ENCODE measurements around the gene DCAF4. TPM values are rescaled to one million over a fixed set of nuclear protein-coding genes. Genes with fewer than 3 reads are reported as not detected.

DCAF4 gene
- total RNA-seq, 1 experiment from 2014 or later = 31.9 TPM

DNA sequence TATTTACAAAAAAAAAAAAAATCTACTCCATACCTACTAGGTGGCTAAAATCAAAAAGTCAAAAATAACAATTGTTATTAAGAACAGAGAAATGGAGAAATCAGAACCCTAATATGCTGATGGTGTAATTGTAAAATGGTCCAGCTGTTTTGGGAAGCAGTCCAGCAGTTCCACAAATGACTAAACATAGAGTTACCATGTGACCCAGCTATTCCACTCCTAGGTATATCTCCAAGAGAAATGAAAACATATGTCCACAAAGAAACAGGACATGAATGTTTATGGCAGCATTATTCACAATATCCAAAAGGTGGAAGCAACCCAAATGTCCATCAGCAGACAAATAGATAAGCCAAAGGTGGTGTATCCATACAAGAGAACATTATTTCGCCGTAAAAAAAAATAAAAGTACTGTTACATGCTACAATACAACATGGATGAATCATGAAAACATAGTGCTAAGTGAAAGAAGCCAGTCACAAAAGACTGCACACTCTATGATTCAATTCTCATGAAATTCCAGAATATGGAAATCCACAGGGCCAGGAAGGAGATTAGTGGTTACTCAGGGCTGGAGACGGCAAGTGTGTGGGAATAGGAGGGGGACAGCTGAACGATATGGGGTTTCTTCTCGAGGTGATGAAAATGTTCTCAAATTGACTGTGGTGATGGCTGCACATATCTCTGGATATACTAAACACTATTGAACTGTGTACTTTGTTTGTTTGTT lies 23.3 kb upstream of the DCAF4 start:
- no peak overlapping the region for H3K4me2 ChIP-seq (ENCODE audit: low read depth, low read length, poor library complexity, severe bottlenecking)
- H3K27me3 ChIP-seq (ENCODE audit: low read length) = no peaks in the 10 kb centered on the region
- no peak overlapping the region for H2AFZ ChIP-seq (ENCODE audit: low read length)
- H3K4me1 ChIP-seq (ENCODE audit: low read length) = peaks cover 17% of the 10 kb centered on the region
- H3K9me3 ChIP-seq (ENCODE audit: low read length) = no peaks in the 10 kb centered on the region
- H3K79me2 ChIP-seq (ENCODE audit: low read length) = no peaks in the 10 kb centered on the region
- H3K4me3 ChIP-seq (ENCODE audit: low read length) = no peak overlapping the region
- no peaks in the 10 kb centered on the region for H3K9me2 ChIP-seq (replicated peaks; ENCODE audit: insufficient read depth, low read length)
- H3K9ac ChIP-seq (ENCODE audit: low read length) = no peak overlapping the region
- no peak for DNase-seq
- H3K27ac ChIP-seq (ENCODE audit: low read length) = no peak overlapping the region
- H4K20me1 ChIP-seq (ENCODE audit: insufficient read depth, low read depth, low read length) = no peaks in the 10 kb centered on the region
- no peaks in the 10 kb centered on the region for H3K36me3 ChIP-seq (ENCODE audit: insufficient read depth, low read length)

DNA sequence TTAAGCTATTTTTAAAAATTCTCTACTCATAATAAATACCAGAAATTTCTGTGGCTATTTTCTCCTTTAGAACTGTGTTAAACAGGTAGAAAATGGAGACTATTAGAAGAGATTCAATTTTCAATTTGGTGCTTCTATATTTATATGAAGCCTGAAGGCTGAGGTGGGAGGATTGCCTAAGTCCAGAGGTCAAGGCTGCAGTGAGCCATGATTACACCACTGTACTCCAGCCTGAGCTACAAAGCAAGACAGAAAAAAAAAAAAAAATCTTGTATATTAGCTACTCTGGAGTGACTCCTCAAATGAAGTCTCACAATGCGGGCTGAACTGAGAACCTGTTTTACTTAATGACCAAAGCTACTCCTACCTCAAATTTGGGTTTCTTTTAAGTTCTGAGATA lies 22.5 kb upstream of the DCAF4 start:
- peaks cover 19% of the 10 kb centered on the region for H3K4me1 ChIP-seq (ENCODE audit: low read length)
- no peaks in the 10 kb centered on the region for H3K79me2 ChIP-seq (ENCODE audit: low read length)
- no peak overlapping the region for H3K4me2 ChIP-seq (ENCODE audit: low read depth, low read length, poor library complexity, severe bottlenecking)
- H3K9me2 ChIP-seq (replicated peaks; ENCODE audit: insufficient read depth, low read length) = no peaks in the 10 kb centered on the region
- H3K9me3 ChIP-seq (ENCODE audit: low read length) = no peaks in the 10 kb centered on the region
- H3K9ac ChIP-seq (ENCODE audit: low read length) = no peak overlapping the region
- H3K27ac ChIP-seq (ENCODE audit: low read length) = no peak overlapping the region
- no peaks in the 10 kb centered on the region for H4K20me1 ChIP-seq (ENCODE audit: insufficient read depth, low read depth, low read length)
- H2AFZ ChIP-seq (ENCODE audit: low read length) = no peak overlapping the region
- H3K4me3 ChIP-seq (ENCODE audit: low read length) = no peak overlapping the region
- H3K36me3 ChIP-seq (ENCODE audit: insufficient read depth, low read length) = no peaks in the 10 kb centered on the region
- no peak for DNase-seq
- H3K27me3 ChIP-seq (ENCODE audit: low read length) = no peaks in the 10 kb centered on the region

DNA sequence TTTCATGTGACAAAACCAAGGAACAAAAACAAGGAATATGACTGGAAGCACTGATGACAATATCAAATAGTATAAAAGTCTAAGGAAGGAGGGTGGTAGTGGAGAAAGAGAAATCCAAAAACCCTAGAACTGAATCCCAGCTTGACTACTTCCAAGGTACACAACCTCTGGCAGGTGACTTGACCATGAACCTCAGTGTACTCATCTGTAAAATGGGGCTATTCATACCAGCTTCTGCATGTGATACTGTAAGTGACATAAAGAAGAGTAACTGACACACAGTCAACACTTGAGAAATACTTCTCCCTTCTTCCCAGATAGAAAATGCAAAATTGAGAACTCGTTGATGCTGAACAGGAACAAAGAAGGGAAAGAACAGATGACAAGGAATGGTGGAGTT lies 22.0 kb upstream of the DCAF4 start:
- Histone ChIP-seq H3K27me3 (ENCODE audit: low read length) (no peaks in the 10 kb centered on the region), H3K4me1 (ENCODE audit: low read length) (peaks cover 19% of the 10 kb centered on the region), H3K9me3 (ENCODE audit: low read length) (no peaks in the 10 kb centered on the region), H3K36me3 (ENCODE audit: insufficient read depth, low read length) (no peaks in the 10 kb centered on the region), H4K20me1 (ENCODE audit: insufficient read depth, low read depth, low read length) (no peaks in the 10 kb centered on the region), H3K79me2 (ENCODE audit: low read length) (no peaks in the 10 kb centered on the region), H2AFZ (ENCODE audit: low read length) (no peak overlapping the region), H3K4me3 (ENCODE audit: low read length) (no peak overlapping the region), H3K9ac (ENCODE audit: low read length) (no peak overlapping the region), H3K27ac (ENCODE audit: low read length) (no peak overlapping the region), H3K9me2 (replicated peaks; ENCODE audit: insufficient read depth, low read length) (no peaks in the 10 kb centered on the region), H3K4me2 (ENCODE audit: low read depth, low read length, poor library complexity, severe bottlenecking) (no peak overlapping the region)
- DNase-seq = no peak

DNA sequence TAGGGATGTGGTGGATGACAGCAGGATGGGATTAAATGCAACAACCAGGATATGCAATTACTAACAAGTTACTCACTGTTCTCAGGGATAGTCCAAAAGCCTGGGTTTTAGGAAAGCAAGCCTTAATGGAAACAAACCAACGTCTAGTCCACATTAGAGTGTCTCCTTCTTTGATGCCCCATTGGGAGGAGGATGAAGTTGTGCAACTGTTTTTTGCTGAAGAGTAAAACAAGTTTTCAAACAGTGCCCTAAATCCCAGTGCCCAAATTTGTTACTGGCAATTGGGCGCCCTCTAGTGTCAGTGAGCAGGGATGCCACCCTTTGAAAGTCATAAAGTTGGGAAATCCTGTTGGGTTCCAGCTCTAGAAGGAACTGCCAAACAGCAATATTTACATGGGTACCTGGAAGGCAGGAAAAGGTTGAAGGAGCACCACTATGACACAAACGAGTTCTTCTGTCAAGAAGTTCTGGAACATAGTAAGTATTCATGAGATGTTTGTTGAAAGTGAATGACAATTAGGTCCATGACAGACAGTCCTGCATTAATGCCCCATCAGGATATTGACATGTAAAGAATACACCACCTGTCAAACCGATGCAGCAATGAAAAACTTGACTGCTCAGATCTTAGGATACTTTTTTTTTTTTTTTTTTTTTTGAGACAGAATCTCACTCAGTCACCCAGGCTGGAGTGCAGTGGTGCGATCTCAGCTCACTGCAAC lies 21.3 kb upstream of the DCAF4 start:
- H3K4me3 ChIP-seq (ENCODE audit: low read length) = no peak overlapping the region
- no peaks in the 10 kb centered on the region for H4K20me1 ChIP-seq (ENCODE audit: insufficient read depth, low read depth, low read length)
- no peaks in the 10 kb centered on the region for H3K36me3 ChIP-seq (ENCODE audit: insufficient read depth, low read length)
- no peaks in the 10 kb centered on the region for H3K9me3 ChIP-seq (ENCODE audit: low read length)
- no peak overlapping the region for H2AFZ ChIP-seq (ENCODE audit: low read length)
- no peaks in the 10 kb centered on the region for H3K9me2 ChIP-seq (replicated peaks; ENCODE audit: insufficient read depth, low read length)
- DNase-seq = peak; percentile 92
- H3K27me3 ChIP-seq (ENCODE audit: low read length) = no peaks in the 10 kb centered on the region
- H3K27ac ChIP-seq (ENCODE audit: low read length) = no peak overlapping the region
- H3K9ac ChIP-seq (ENCODE audit: low read length) = no peak overlapping the region
- H3K4me1 ChIP-seq (ENCODE audit: low read length) = peaks cover 19% of the 10 kb centered on the region
- no peaks in the 10 kb centered on the region for H3K79me2 ChIP-seq (ENCODE audit: low read length)
- no peak overlapping the region for H3K4me2 ChIP-seq (ENCODE audit: low read depth, low read length, poor library complexity, severe bottlenecking)

DNA sequence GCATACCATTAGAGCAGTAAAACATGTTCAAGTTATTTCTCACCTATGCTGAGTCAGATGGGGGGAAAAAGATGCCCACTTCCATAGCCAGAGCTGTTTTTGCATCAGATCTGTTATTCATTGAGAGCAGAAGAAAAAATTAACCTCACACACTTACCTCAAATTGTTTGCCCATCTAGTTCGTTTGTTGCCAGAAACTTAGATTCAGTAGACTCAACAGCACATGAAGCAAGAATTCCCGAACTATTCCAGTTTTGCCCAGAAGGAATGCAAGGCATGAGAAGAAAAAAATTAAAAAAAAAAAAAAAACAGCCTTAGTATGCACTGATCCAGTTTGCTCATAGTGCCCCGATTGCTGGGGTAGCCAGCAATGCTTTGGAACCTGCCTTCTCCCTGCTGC lies 19.9 kb upstream of the DCAF4 start:
- no peaks in the 10 kb centered on the region for H3K9me3 ChIP-seq (ENCODE audit: low read length)
- no peaks in the 10 kb centered on the region for H3K27me3 ChIP-seq (ENCODE audit: low read length)
- no peaks in the 10 kb centered on the region for H3K9me2 ChIP-seq (replicated peaks; ENCODE audit: insufficient read depth, low read length)
- H4K20me1 ChIP-seq (ENCODE audit: insufficient read depth, low read depth, low read length) = no peaks in the 10 kb centered on the region
- H3K9ac ChIP-seq (ENCODE audit: low read length) = no peak overlapping the region
- no peak overlapping the region for H3K27ac ChIP-seq (ENCODE audit: low read length)
- no peak overlapping the region for H2AFZ ChIP-seq (ENCODE audit: low read length)
- peak overlapping the region; percentile 58 for H3K4me2 ChIP-seq (ENCODE audit: low read depth, low read length, poor library complexity, severe bottlenecking)
- peaks cover 19% of the 10 kb centered on the region for H3K4me1 ChIP-seq (ENCODE audit: low read length)
- DNase-seq = no peak
- H3K36me3 ChIP-seq (ENCODE audit: insufficient read depth, low read length) = no peaks in the 10 kb centered on the region
- no peaks in the 10 kb centered on the region for H3K79me2 ChIP-seq (ENCODE audit: low read length)
- no peak overlapping the region for H3K4me3 ChIP-seq (ENCODE audit: low read length)

DNA sequence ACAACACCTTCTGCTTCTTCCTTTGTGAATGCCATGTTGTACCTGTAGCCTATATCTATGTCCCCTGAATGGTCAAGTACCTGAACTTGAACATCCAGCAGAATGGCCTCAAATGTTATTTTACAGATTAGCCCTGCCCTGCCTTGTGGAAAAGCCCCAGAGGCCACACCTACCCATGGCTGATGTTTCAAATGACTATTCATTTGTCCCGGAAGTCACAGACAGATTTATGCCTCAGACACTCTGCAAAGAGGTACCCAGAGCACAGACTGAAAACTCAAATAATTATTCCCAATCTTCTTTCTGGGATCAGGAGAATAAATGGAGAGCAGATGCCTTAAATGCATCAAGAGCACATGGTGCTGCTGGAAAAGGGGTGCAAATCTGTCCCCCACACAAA lies 19.4 kb upstream of the DCAF4 start:
- Histone ChIP-seq H3K27me3 (ENCODE audit: low read length) (no peaks in the 10 kb centered on the region; the same call in 1 of the 2 replicates), H3K36me3 (ENCODE audit: insufficient read depth, low read length) (no peaks in the 10 kb centered on the region), H3K4me1 (ENCODE audit: low read length) (peaks cover 19% of the 10 kb centered on the region), H3K4me2 (ENCODE audit: low read depth, low read length, poor library complexity, severe bottlenecking) (peak overlapping the region; percentile 58), H3K9me3 (ENCODE audit: low read length) (no peaks in the 10 kb centered on the region), H3K4me3 (ENCODE audit: low read length) (peak overlapping the region; percentile 39), H3K9ac (ENCODE audit: low read length) (peak overlapping the region; percentile 23), H4K20me1 (ENCODE audit: insufficient read depth, low read depth, low read length) (no peaks in the 10 kb centered on the region), H3K27ac (ENCODE audit: low read length) (no peak overlapping the region), H3K9me2 (replicated peaks; ENCODE audit: insufficient read depth, low read length) (no peaks in the 10 kb centered on the region), H2AFZ (ENCODE audit: low read length) (peak overlapping the region; percentile 91), H3K79me2 (ENCODE audit: low read length) (no peaks in the 10 kb centered on the region)
- DNase-seq = peak; percentile 67

DNA sequence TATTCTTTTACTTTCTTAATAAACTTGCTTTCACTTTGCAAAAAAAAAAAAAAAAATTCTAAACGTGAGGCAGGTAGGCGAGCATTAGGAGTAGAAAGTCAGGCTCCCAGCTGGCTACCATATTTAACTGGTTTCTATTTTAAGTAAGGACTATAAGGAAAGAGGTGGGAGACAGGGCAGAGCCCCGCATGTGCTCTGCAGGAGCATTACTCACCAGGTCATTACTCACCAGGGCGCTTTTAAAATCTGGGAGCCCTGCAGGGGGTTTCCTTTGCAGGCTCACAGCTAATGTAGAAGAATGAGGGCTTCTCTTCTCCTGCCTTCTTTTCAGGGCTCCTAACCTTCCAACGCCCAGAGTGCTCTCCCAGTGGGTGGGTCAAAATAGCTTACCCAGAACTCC lies 18.4 kb upstream of the DCAF4 start:
- H3K79me2 ChIP-seq (ENCODE audit: low read length) = no peaks in the 10 kb centered on the region
- peak overlapping the region; percentile 4; the same call in 1 of the 2 replicates for H3K9ac ChIP-seq (ENCODE audit: low read length)
- no peaks in the 10 kb centered on the region for H4K20me1 ChIP-seq (ENCODE audit: insufficient read depth, low read depth, low read length)
- peak overlapping the region; percentile 58 for H3K4me2 ChIP-seq (ENCODE audit: low read depth, low read length, poor library complexity, severe bottlenecking)
- peak overlapping the region; percentile 22; the same call in 1 of the 2 replicates for H2AFZ ChIP-seq (ENCODE audit: low read length)
- no peaks in the 10 kb centered on the region for H3K9me2 ChIP-seq (replicated peaks; ENCODE audit: insufficient read depth, low read length)
- H3K36me3 ChIP-seq (ENCODE audit: insufficient read depth, low read length) = no peaks in the 10 kb centered on the region
- H3K4me1 ChIP-seq (ENCODE audit: low read length) = peaks cover 19% of the 10 kb centered on the region
- no peaks in the 10 kb centered on the region for H3K9me3 ChIP-seq (ENCODE audit: low read length)
- no peak overlapping the region for H3K27ac ChIP-seq (ENCODE audit: low read length)
- H3K4me3 ChIP-seq (ENCODE audit: low read length) = peak overlapping the region; percentile 39; the same call in 1 of the 2 replicates
- H3K27me3 ChIP-seq (ENCODE audit: low read length) = no peaks in the 10 kb centered on the region; the same call in 1 of the 2 replicates
- no peak for DNase-seq

DNA sequence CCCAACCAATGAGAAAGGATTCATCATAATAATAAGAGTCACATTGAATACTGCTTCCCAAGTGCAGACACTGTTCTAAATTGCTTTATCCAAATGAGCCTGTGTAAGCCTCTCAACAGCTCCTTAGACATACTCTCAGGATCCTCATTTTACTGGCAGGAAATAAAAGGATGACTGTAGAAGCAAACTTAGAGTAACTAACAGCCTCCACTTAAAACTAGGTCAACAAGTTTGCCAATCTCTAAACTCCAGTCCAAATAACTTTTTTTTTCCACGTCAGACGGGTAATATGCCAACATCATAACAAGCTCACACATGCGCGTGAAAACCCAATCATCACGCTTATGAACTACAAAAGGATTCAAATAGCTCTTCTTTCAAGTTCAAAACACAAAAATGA lies 17.1 kb upstream of the DCAF4 start:
- no peak for DNase-seq
- Histone ChIP-seq H3K27me3 (ENCODE audit: low read length) (no peaks in the 10 kb centered on the region; the same call in 1 of the 2 replicates), H3K9me3 (ENCODE audit: low read length) (no peaks in the 10 kb centered on the region), H3K27ac (ENCODE audit: low read length) (no peak overlapping the region), H2AFZ (ENCODE audit: low read length) (no peak overlapping the region), H3K79me2 (ENCODE audit: low read length) (no peaks in the 10 kb centered on the region), H3K36me3 (ENCODE audit: insufficient read depth, low read length) (no peaks in the 10 kb centered on the region), H4K20me1 (ENCODE audit: insufficient read depth, low read depth, low read length) (no peaks in the 10 kb centered on the region), H3K4me3 (ENCODE audit: low read length) (no peak overlapping the region), H3K4me2 (ENCODE audit: low read depth, low read length, poor library complexity, severe bottlenecking) (no peak overlapping the region), H3K9ac (ENCODE audit: low read length) (no peak overlapping the region), H3K4me1 (ENCODE audit: low read length) (peaks cover 19% of the 10 kb centered on the region), H3K9me2 (replicated peaks; ENCODE audit: insufficient read depth, low read length) (no peaks in the 10 kb centered on the region)
